ENCODE measurements around the gene SLC44A5.

Gene SLC44A5

GRCh38 chr1:75528001-75528400 is 82.9 kb downstream of the SLC44A5 start:
- Mint-ChIP-seq H3K9me3 (no peaks in the 10 kb centered on the region), H3K4me3 (no peak overlapping the region), H3K36me3 (ENCODE audit: low read depth) (no peaks in the 10 kb centered on the region)

DNA sequence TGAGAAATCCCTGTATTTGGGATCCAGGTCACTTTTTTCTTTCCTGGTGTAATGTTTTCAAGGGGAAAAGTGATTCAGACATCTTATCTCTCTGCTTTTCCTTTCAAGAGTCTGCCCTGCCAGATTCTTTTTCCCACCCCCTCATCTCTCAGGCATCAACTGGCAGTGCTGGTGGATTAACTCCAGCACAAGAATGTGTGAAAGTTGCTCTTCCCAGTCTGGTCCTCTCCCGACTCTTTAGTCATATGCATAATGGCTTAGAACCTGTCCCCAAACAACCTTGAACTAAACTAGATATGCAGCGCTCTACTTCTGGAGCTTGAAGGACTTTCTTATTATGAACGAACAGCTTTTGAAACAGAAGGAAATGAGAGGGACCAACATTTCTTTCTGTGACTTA is 88.5 kb downstream of the SLC44A5 start:
- Mint-ChIP-seq H3K27ac (no peak overlapping the region), H3K4me1 (ENCODE audit: low read depth) (no peaks in the 10 kb centered on the region), H3K4me3 (no peak overlapping the region), H3K36me3 (ENCODE audit: low read depth) (no peaks in the 10 kb centered on the region), H3K27me3 (no peaks in the 10 kb centered on the region), H3K9me3 (no peaks in the 10 kb centered on the region)
- intact Hi-C loops (cut with micrococcal nuclease) = no loop called here

More at GRCh38 chr1:75528001-75528400, 82.9 kb downstream of the SLC44A5 start:
- intact Hi-C loops (cut with micrococcal nuclease) = no loop called here
- Mint-ChIP-seq H3K27me3 (no peaks in the 10 kb centered on the region), H3K27ac (no peak overlapping the region), H3K4me1 (ENCODE audit: low read depth) (no peaks in the 10 kb centered on the region)

DNA sequence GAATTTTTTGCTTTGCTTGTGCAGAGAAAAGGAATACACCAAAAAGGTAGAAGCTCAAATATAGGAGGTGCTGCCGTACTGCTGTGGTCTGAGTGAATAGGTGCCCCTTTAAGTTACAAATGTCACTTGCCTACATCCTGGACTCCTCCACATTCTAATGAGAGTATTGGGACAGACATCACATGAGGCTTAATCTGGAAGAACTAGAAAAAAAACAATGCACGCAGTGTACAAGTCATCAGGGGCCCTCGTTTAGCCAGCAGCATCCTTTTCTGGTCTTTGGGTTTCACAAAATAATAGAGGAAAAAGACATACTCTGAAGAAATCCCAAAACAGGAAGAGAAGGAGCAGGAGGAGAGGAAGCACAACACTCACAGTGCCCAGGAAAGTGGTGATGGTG is 89.3 kb downstream of the SLC44A5 start:
- intact Hi-C loops (cut with micrococcal nuclease) = no loop called here
- Mint-ChIP-seq H3K27ac (no peak overlapping the region), H3K9me3 (no peaks in the 10 kb centered on the region), H3K27me3 (no peaks in the 10 kb centered on the region), H3K36me3 (ENCODE audit: low read depth) (no peaks in the 10 kb centered on the region), H3K4me1 (ENCODE audit: low read depth) (no peaks in the 10 kb centered on the region), H3K4me3 (no peak overlapping the region)

DNA sequence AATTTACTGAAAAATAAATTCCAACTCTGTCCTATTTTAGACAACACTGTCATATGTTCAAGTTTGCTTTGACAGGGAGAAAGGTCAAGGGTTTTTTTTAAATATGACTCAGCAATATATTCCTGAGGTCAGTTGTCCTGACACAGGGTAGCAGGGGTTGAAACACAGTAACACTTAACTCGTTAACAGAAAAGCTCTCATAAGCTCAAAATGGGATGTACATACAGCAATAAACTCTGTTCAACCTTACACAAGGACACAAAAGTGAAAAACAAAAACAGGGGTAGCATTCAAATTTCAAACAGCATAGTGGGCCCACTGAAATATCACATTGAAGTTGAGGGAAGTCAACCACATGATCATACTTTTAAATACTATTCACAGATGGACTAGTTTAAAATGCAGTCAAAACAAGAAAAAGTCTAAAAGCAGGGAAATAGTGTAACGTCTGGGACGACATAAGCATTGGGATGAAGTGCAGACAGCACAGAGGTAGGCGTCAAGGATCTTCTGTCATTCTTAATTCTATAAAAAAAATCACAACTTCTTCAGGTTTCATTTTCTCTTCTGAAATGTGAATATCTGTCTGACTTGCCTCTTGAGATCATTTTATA is 89.9 kb downstream of the SLC44A5 start:
- Mint-ChIP-seq H3K27me3 (no peaks in the 10 kb centered on the region), H3K36me3 (ENCODE audit: low read depth) (no peaks in the 10 kb centered on the region), H3K4me1 (ENCODE audit: low read depth) (no peaks in the 10 kb centered on the region), H3K4me3 (no peak overlapping the region), H3K27ac (no peak overlapping the region), H3K9me3 (no peaks in the 10 kb centered on the region)
- intact Hi-C loops (cut with micrococcal nuclease) = no loop called here

GRCh38 chr1:75519651-75520427 is 91.1 kb downstream of the SLC44A5 start:
- H3K27ac Mint-ChIP-seq = no peak overlapping the region
- H3K27me3 Mint-ChIP-seq = no peaks in the 10 kb centered on the region
- H3K36me3 Mint-ChIP-seq (ENCODE audit: low read depth) = no peaks in the 10 kb centered on the region
- intact Hi-C loops (cut with micrococcal nuclease) = no loop called here
- no peaks in the 10 kb centered on the region for H3K9me3 Mint-ChIP-seq
- H3K4me1 Mint-ChIP-seq (ENCODE audit: low read depth) = no peaks in the 10 kb centered on the region
- no peak overlapping the region for H3K4me3 Mint-ChIP-seq

GRCh38 chr1:75518686-75519085 is 92.2 kb downstream of the SLC44A5 start:
- H3K4me3 Mint-ChIP-seq = no peak overlapping the region
- H3K4me1 Mint-ChIP-seq (ENCODE audit: low read depth) = no peaks in the 10 kb centered on the region
- intact Hi-C loops (cut with micrococcal nuclease) = no loop called here
- no peaks in the 10 kb centered on the region for H3K9me3 Mint-ChIP-seq
- no peak overlapping the region for H3K27ac Mint-ChIP-seq
- no peaks in the 10 kb centered on the region for H3K36me3 Mint-ChIP-seq (ENCODE audit: low read depth)
- H3K27me3 Mint-ChIP-seq = no peaks in the 10 kb centered on the region

DNA sequence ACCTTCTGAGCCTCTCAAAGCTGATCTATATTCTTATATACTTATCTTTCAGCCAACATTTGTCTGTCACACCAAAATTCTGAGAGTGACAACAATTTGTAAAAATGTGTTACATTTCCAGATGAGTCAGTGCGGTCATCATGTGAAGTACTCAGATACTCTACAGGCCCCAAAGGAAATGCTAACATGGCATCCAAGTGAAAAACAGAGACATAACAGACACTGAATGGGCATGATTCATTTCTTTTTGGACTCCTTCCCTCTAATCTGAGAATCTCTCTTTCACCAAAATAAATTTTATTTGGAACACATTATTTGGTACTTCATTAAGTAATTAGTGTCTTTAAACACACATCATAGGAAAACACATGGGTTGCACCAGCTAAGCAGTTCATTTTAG is 96.6 kb downstream of the SLC44A5 start:
- intact Hi-C loops (cut with micrococcal nuclease) = no loop called here
- no peak overlapping the region for H3K4me3 Mint-ChIP-seq
- no peaks in the 10 kb centered on the region for H3K4me1 Mint-ChIP-seq (ENCODE audit: low read depth)
- no peaks in the 10 kb centered on the region for H3K36me3 Mint-ChIP-seq (ENCODE audit: low read depth)
- no peak overlapping the region for H3K27ac Mint-ChIP-seq
- no peaks in the 10 kb centered on the region for H3K27me3 Mint-ChIP-seq
- peaks cover 14% of the 10 kb centered on the region for H3K9me3 Mint-ChIP-seq

- H3K27ac Mint-ChIP-seq = no peak overlapping the region
- no peaks in the 10 kb centered on the region for H3K27me3 Mint-ChIP-seq
- H3K9me3 Mint-ChIP-seq = peaks cover 41% of the 10 kb centered on the region
- H3K36me3 Mint-ChIP-seq (ENCODE audit: low read depth) = no peaks in the 10 kb centered on the region
- no peak overlapping the region for H3K4me3 Mint-ChIP-seq
- no peaks in the 10 kb centered on the region for H3K4me1 Mint-ChIP-seq (ENCODE audit: low read depth)
- intact Hi-C loops (cut with micrococcal nuclease) = no loop called here
Measured at GRCh38 chr1:75506976-75507375, 103.9 kb downstream of the SLC44A5 start.

GRCh38 chr1:75503221-75503974 is 107.5 kb downstream of the SLC44A5 start:
- Mint-ChIP-seq H3K9me3 (peaks cover 18% of the 10 kb centered on the region), H3K36me3 (ENCODE audit: low read depth) (no peaks in the 10 kb centered on the region), H3K27ac (no peak overlapping the region), H3K4me1 (ENCODE audit: low read depth) (no peaks in the 10 kb centered on the region), H3K4me3 (no peak overlapping the region), H3K27me3 (no peaks in the 10 kb centered on the region)
- intact Hi-C loops (cut with micrococcal nuclease) = no loop called here

GRCh38 chr1:75502776-75503175 is 108.1 kb downstream of the SLC44A5 start:
- no peak overlapping the region for H3K27ac Mint-ChIP-seq
- intact Hi-C loops (cut with micrococcal nuclease) = no loop called here
- H3K36me3 Mint-ChIP-seq (ENCODE audit: low read depth) = no peaks in the 10 kb centered on the region
- H3K9me3 Mint-ChIP-seq = peaks cover 18% of the 10 kb centered on the region
- no peaks in the 10 kb centered on the region for H3K4me1 Mint-ChIP-seq (ENCODE audit: low read depth)
- no peak overlapping the region for H3K4me3 Mint-ChIP-seq
- H3K27me3 Mint-ChIP-seq = no peaks in the 10 kb centered on the region

GRCh38 chr1:75501577-75502295 is 109.2 kb downstream of the SLC44A5 start:
- Mint-ChIP-seq H3K4me3 (no peak overlapping the region), H3K4me1 (ENCODE audit: low read depth) (no peaks in the 10 kb centered on the region), H3K27me3 (no peaks in the 10 kb centered on the region), H3K27ac (no peak overlapping the region), H3K9me3 (peaks cover 18% of the 10 kb centered on the region), H3K36me3 (ENCODE audit: low read depth) (no peaks in the 10 kb centered on the region)
- intact Hi-C loops (cut with micrococcal nuclease) = no loop called here

GRCh38 chr1:75492011-75492410 is 118.9 kb downstream of the SLC44A5 start:
- Mint-ChIP-seq H3K36me3 (ENCODE audit: low read depth) (no peaks in the 10 kb centered on the region), H3K27ac (no peak overlapping the region), H3K4me3 (no peak overlapping the region), H3K27me3 (no peaks in the 10 kb centered on the region), H3K9me3 (peaks cover 16% of the 10 kb centered on the region), H3K4me1 (ENCODE audit: low read depth) (no peaks in the 10 kb centered on the region)
- intact Hi-C loops (cut with micrococcal nuclease) = no loop called here

DNA sequence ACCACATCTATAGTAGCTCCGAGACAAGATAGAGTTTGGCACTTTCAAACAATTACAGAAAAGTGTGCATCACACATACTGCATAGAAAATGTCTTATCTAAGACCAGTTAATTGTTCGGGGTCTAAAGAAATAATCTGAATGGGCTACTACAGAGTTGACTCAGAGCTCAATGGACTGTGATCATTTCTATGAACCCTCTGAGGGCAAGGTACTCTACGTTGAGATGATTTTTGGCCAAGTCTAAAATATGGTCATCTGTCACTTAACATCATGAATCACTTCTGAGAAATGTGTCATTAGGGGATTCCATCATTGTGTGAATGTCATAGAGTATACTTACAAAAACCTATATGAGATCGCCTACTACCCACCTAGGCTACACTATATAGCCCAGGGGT is 123.5 kb downstream of the SLC44A5 start:
- Mint-ChIP-seq H3K4me3 (no peak overlapping the region), H3K4me1 (ENCODE audit: low read depth) (no peaks in the 10 kb centered on the region), H3K9me3 (peaks cover 28% of the 10 kb centered on the region), H3K27ac (no peak overlapping the region), H3K27me3 (no peaks in the 10 kb centered on the region), H3K36me3 (ENCODE audit: low read depth) (no peaks in the 10 kb centered on the region)
- intact Hi-C loops (cut with micrococcal nuclease) = no loop called here

GRCh38 chr1:75484789-75485188 is 126.1 kb downstream of the SLC44A5 start:
- H3K4me3 Mint-ChIP-seq = no peak overlapping the region

More at GRCh38 chr1:75484789-75485188, 126.1 kb downstream of the SLC44A5 start:
- intact Hi-C loops (cut with micrococcal nuclease) = no loop called here
- H3K36me3 Mint-ChIP-seq (ENCODE audit: low read depth) = no peaks in the 10 kb centered on the region
- H3K27me3 Mint-ChIP-seq = no peaks in the 10 kb centered on the region
- H3K27ac Mint-ChIP-seq = no peak overlapping the region
- peaks cover 28% of the 10 kb centered on the region for H3K9me3 Mint-ChIP-seq
- no peaks in the 10 kb centered on the region for H3K4me1 Mint-ChIP-seq (ENCODE audit: low read depth)

Data from dendritic cell treated with granulocyte-macrophage colony-stimulating factor and Interleukin-4, amounts not matched to agents 40 ng/mL and 50 ng/mL, for 4 days (primary cell).